Effector memory CD4-positive, alpha-beta T cell (primary cell): ENCODE measurements around the gene LAMA3.

ENCODE experiments used
- DNase-seq, 3 donors: peaks; one replicate each; pipeline ENCODE4 v3.0.0-alpha.2; 2020
- H3K27ac ChIP-seq: 2 replicates; pipeline ENCODE4 v1.7.0; 2013; ENCODE audit warnings: mild to moderate bottlenecking, low read length, moderate library complexity; ENCODE audit not compliant: insufficient read depth, poor library complexity, severe bottlenecking
- H3K27me3 ChIP-seq: replicated peaks from 2 replicates; pipeline ENCODE4 v1.7.0; 2013; ENCODE audit warnings: mild to moderate bottlenecking, low read length; ENCODE audit not compliant: insufficient read depth, control insufficient read depth, poor library complexity, severe bottlenecking
- H3K36me3 ChIP-seq: 2 replicates; pipeline ENCODE4 v1.7.0; 2013; ENCODE audit warnings: mild to moderate bottlenecking, low read length, moderate library complexity; ENCODE audit not compliant: control insufficient read depth, insufficient read depth
- H3K4me1 ChIP-seq: 2 replicates; pipeline ENCODE4 v1.7.0; 2013; ENCODE audit warnings: low read length, mild to moderate bottlenecking; ENCODE audit not compliant: control insufficient read depth, insufficient read depth, poor library complexity, severe bottlenecking
- H3K4me3 ChIP-seq: 2 replicates; pipeline ENCODE4 v1.7.0; 2013; ENCODE audit warnings: low read length, low read depth, mild to moderate bottlenecking; ENCODE audit not compliant: insufficient read depth, poor library complexity, severe bottlenecking
- H3K9me3 ChIP-seq: 2 replicates; pipeline ENCODE4 v1.7.0; 2013; ENCODE audit warnings: mild to moderate bottlenecking, low read length, moderate library complexity; ENCODE audit not compliant: control insufficient read depth

LAMA3 gene

DNA sequence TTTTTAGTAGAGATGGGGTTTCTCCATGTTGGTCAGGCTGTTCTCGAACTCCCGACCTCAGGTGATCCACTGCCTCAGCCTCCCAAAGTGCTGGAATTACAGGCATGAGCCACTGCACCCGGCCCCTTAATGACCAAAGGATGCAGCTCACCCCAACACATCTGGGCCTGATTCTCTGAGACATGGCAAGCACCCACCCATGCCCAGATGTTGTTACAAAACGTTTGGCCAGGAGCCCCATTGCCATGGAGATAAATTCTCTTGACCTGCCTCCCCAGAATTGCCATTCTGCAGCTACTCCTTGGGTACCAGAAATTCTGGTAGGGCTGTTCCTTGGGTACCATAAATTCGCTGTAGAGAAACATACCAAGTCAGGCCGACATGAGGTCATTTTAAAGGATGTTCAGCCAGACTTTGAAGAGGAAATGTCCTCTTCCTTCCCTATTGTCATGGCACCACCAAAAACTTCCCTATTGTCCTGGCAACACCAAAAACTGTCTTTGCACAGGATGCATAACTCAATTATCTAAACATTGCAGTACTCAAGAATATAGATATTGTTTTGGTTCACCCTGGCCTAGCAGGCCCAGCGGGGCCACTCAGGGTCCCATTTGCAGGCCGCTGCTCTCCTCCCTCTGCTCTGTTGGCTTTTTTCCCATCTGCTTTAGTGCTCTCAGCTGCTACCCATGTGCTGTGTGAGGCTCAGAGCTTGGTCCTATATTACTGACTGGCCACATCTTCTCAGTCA is 164.4 kb downstream of the LAMA3 start:
- Histone ChIP-seq H3K36me3 (no peaks in the 10 kb centered on the region), H3K27ac (no peak overlapping the region), H3K27me3 (no peaks in the 10 kb centered on the region), H3K9me3 (no peaks in the 10 kb centered on the region), H3K4me1 (no peaks in the 10 kb centered on the region), H3K4me3 (no peak overlapping the region)
- no peak for DNase-seq

DNA sequence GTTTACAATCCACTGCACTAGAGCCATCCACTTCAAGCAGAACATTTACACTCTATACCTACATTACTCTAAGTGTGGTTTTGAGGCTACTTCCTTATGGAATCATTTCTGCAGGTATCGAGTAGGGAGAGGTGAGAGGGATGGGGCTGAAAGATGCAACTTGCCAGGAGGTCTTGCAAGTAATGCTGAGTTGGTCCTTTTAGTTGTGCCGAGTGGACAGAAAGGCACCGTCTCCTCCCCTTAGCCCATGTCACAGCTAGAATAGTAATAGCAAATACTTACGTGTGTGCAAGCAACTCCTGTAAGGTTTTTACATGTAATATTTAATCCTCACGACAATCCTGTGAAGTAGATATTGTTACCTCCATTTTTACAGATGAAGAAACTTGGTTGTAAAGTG is 166.5 kb downstream of the LAMA3 start:
- H3K4me1 ChIP-seq, result no peaks in the 10 kb centered on the region
- DNase-seq, result no peak
- H3K9me3 ChIP-seq, result no peaks in the 10 kb centered on the region
- H3K36me3 ChIP-seq, result no peaks in the 10 kb centered on the region
- no peak overlapping the region for H3K4me3 ChIP-seq
- no peak overlapping the region for H3K27ac ChIP-seq
- H3K27me3 ChIP-seq, result no peaks in the 10 kb centered on the region

DNA sequence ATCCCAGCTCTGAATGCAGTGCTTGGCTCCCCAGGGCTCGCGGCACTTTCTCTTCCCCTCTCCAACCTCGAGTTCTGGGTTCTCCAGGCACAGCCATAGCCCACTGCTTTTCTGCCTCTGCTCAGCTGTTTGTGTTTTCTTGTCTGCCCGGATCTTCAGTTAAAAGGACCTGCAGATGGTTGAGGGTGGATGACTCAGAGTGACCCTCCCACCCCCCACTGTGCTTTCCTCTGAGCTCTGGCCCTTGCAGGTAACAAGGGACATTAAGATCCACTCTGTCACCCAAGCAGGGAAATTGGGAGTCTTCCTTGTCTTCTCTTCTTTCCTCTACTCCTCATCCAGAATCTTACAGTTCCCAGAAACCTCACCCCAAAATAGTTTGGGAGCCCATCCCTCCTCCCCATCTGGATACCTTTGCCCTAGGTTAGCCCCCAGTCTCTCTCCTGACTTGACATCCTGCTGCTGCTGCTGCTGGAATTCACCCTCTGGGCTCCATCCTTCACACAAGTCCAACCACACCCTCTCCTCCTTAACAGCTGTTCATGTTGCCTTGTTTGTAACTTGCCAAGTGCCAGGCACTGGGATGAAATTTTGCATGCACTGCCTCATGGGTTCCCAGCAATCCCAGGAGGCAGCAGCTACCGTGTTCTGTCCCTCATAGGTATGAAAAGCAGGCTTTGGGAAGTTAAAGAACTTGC is 167.4 kb downstream of the LAMA3 start:
- H3K9me3 ChIP-seq, result no peaks in the 10 kb centered on the region
- DNase-seq, result no peak
- H3K36me3 ChIP-seq, result no peaks in the 10 kb centered on the region
- H3K27me3 ChIP-seq, result no peaks in the 10 kb centered on the region
- no peaks in the 10 kb centered on the region for H3K4me1 ChIP-seq
- H3K27ac ChIP-seq, result no peak overlapping the region
- H3K4me3 ChIP-seq, result no peak overlapping the region

DNA sequence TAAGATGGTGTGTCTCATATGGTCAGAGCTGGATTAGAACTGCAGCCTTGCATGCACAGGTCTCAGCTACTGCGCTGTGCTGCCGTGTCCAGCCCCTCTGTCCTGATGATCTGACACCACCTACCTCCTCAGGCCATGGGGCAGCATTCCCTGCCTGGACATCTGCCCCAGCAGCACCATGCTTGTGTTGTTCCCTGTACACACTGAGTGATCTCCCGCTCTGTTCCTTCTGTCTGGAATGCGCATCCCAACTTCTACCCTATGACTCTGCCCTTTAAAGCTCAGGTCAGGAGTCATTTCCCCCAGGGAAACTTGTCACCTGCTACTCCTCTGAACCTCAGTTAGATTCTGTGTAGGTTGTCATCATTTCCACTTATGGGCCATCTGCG is 167.9 kb downstream of the LAMA3 start:
- no peaks in the 10 kb centered on the region for H3K27me3 ChIP-seq
- no peaks in the 10 kb centered on the region for H3K9me3 ChIP-seq
- peaks cover 5% of the 10 kb centered on the region for H3K4me1 ChIP-seq
- no peak overlapping the region for H3K4me3 ChIP-seq
- no peak for DNase-seq
- H3K36me3 ChIP-seq, result no peaks in the 10 kb centered on the region
- H3K27ac ChIP-seq, result no peak overlapping the region

DNA sequence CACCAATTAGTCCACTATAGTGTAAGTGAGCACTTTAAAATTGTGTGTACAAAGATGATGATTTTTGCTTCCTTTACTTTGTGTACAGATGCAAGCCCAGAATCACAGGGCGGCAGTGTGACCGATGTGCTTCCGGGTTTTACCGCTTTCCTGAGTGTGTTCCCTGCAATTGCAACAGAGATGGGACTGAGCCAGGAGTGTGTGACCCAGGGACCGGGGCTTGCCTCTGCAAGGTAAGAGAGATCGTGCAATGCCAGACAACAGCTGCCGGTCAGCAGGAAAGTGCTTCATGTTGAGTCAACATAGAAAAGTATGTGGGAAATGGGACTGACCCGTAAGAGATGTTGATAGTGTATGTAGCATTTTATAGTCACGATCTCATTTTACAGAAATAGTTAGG is 168.5 kb downstream of the LAMA3 start:
- H3K36me3 ChIP-seq, result no peaks in the 10 kb centered on the region
- no peaks in the 10 kb centered on the region for H3K27me3 ChIP-seq
- H3K4me3 ChIP-seq, result no peak overlapping the region
- no peak for DNase-seq
- H3K4me1 ChIP-seq, result peaks cover 9% of the 10 kb centered on the region
- no peak overlapping the region for H3K27ac ChIP-seq
- H3K9me3 ChIP-seq, result no peaks in the 10 kb centered on the region

DNA sequence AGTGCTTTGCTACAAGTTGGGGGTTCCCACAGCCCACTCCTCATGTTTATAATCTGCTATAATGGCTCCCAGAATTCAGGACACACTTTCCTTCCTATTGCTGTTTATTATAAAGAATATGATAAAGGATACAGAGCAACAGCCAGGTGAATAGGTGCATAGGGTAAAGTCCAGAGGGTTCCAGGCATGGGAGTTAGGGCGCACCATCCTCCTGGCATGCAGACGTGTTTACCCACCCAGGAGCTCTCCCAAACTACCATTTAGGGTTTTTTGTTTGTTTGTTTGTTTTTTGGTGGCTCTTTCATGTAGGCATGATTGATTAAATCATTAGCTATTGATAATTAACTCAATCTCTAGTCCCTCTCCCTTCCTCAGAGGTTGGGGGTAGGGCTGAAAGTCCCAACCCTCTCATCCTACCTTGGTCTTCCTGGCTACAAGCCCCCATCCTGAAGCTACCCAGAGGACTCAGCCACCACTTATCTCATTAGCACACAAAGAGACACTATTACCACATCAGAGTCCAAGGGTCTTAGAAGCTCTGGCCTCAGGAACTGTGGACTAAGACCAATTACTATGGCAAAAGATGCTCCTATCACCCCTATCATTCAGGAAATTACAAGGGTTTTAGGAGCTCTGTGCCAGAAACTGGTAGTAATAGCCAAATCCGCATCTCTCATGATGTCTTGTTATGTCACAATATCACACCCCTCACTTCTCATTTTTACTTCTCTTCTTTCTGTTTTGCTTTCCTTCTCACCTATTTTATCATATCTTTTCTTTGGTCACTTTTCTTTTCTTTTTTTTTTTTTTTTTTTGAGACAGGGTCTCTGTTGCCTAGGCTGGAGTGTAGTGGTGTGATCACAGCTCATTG is 170.4 kb downstream of the LAMA3 start:
- Histone ChIP-seq H3K9me3 (no peaks in the 10 kb centered on the region), H3K4me3 (no peak overlapping the region), H3K4me1 (peaks cover 15% of the 10 kb centered on the region), H3K27ac (no peak overlapping the region), H3K36me3 (no peaks in the 10 kb centered on the region), H3K27me3 (no peaks in the 10 kb centered on the region)
- no peak for DNase-seq

DNA sequence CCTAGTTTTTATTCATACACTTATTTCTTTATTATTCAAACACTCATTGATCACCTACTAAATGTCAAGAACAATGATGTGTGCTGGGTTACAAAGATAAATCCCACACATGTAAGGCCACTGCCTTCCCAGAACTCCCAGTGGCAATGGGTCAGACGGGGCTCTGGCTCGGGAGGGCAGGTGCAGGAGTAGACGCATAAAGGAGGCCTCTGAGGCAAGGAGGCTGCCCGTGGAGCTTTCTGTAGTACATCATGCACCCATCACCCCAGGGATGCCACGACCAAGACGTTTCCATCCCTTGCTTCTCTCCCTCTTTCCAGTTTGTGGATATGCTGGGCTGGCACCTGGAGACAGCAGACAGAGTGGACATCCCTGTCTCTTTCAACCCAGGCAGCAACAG is 172.1 kb downstream of the LAMA3 start:
- Histone ChIP-seq H3K27ac (no peak overlapping the region), H3K9me3 (no peaks in the 10 kb centered on the region), H3K36me3 (no peaks in the 10 kb centered on the region), H3K4me3 (no peak overlapping the region), H3K4me1 (peaks cover 31% of the 10 kb centered on the region), H3K27me3 (no peaks in the 10 kb centered on the region)
- DNase-seq, result no peak

DNA sequence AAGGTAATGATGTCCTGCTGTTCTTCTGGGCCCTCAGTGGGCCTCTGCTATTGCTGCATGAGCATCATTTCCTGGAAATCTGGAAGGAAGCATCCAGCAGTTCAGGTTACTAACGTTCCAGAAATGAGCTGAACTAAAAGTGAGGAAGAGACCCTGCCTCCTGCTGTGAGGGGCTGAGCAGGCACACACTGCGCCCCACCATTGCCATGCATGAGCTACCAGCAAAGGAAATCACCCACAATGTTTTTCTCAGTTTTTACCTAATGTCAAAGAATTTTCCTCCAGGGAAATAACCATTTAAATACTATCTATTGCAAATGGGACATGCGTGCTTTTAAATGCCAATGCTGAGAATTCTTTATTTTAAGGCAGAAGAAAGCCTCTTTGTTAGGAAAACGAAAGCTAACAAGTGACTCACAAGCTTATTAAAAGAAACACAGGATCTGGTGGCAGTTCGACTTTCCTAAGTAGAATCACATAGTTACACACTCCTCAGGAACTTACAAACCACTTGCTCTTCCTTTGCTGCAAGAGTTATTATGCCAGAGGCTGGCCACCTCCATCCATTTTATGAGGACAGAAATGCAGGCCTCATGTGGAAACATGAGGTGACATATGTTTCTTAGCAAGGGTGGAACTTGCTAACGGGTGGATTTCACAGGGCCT is 172.7 kb downstream of the LAMA3 start:
- Histone ChIP-seq H3K36me3 (no peaks in the 10 kb centered on the region), H3K4me3 (no peak overlapping the region), H3K9me3 (no peaks in the 10 kb centered on the region), H3K27ac (no peak overlapping the region), H3K27me3 (no peaks in the 10 kb centered on the region), H3K4me1 (peaks cover 32% of the 10 kb centered on the region)
- DNase-seq, result no peak

DNA sequence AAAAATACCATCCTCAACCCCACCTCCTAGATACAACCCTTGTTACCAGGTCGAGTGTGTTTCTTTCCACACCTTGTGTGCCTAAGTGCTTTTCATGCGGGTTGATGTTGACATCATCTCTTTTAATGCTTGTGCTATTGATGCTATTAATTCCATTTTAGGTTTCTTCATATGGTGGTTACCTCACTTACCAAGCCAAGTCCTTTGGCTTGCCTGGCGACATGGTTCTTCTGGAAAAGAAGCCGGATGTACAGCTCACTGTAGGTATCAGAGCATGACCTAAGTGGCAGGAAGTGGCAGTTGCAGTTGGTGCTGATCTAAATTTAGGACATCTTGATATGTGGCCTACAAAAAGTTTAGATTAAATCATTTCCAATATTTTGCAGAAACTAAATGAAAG is 175.4 kb downstream of the LAMA3 start:
- no peaks in the 10 kb centered on the region for H3K36me3 ChIP-seq
- DNase-seq, result peak; percentile 9 to 34 (median 22)
- no peak overlapping the region for H3K4me3 ChIP-seq
- no peaks in the 10 kb centered on the region for H3K27me3 ChIP-seq
- peak overlapping the region; percentile 11 for H3K27ac ChIP-seq
- H3K4me1 ChIP-seq, result peaks cover 37% of the 10 kb centered on the region
- no peaks in the 10 kb centered on the region for H3K9me3 ChIP-seq
